ENCODE measurements around the gene GRK2. TPM values are rescaled to one million over a fixed set of nuclear protein-coding genes. Genes with fewer than 3 reads are reported as not detected.

GRK2 gene
- total and polyA plus RNA-seq, 2 of the 13 experiments (the other 11 are each of a cell fraction or from before 2014, with no cell fraction given), result 31.3 to 42.4 TPM

- TF ChIP-seq ATF6 (CRISPR knock-in tag; conservative IDR thresholded peaks at IDR 0.05) (no peak), NBN (conservative IDR thresholded peaks at IDR 0.05) (no peak), PAF1 (CRISPR knock-in tag; IDR thresholded peaks at IDR 0.05) (no peak), RBM39 (IDR thresholded peaks at IDR 0.05; ENCODE audit: low read depth, low read length, poor library complexity, severe bottlenecking) (no peak), ZNF335 (CRISPR knock-in tag; IDR thresholded peaks at IDR 0.05) (no peak), SMAD1 (CRISPR knock-in tag; IDR thresholded peaks at IDR 0.05; ENCODE audit: borderline replicate concordance, low read depth) (no peak), ZNF670 (CRISPR knock-in tag; IDR thresholded peaks at IDR 0.05; ENCODE audit: borderline replicate concordance) (no peak), POGZ (CRISPR knock-in tag; IDR thresholded peaks at IDR 0.05) (no peak), ZNF281 (CRISPR knock-in tag; IDR thresholded peaks at IDR 0.05; ENCODE audit: borderline replicate concordance) (no peak), RBFOX2 (IDR thresholded peaks at IDR 0.05; ENCODE audit: low read depth, low read length) (no peak), ZNF746 (CRISPR knock-in tag; IDR thresholded peaks at IDR 0.05) (no peak), FOXM1 (CRISPR knock-in tag; IDR thresholded peaks at IDR 0.05) (no peak), ARNT2 (CRISPR knock-in tag; IDR thresholded peaks at IDR 0.05; ENCODE audit: low read depth) (no peak; the same call in 1 of the 2 replicates), ZFP37 (CRISPR knock-in tag; IDR thresholded peaks at IDR 0.05; ENCODE audit: borderline replicate concordance) (no peak), REPIN1 (CRISPR knock-in tag; IDR thresholded peaks at IDR 0.05; ENCODE audit: borderline replicate concordance, low read depth) (no peak), ZNF780A (CRISPR knock-in tag; IDR thresholded peaks at IDR 0.05) (no peak)
- TF ChIP-seq, protein P1, sequence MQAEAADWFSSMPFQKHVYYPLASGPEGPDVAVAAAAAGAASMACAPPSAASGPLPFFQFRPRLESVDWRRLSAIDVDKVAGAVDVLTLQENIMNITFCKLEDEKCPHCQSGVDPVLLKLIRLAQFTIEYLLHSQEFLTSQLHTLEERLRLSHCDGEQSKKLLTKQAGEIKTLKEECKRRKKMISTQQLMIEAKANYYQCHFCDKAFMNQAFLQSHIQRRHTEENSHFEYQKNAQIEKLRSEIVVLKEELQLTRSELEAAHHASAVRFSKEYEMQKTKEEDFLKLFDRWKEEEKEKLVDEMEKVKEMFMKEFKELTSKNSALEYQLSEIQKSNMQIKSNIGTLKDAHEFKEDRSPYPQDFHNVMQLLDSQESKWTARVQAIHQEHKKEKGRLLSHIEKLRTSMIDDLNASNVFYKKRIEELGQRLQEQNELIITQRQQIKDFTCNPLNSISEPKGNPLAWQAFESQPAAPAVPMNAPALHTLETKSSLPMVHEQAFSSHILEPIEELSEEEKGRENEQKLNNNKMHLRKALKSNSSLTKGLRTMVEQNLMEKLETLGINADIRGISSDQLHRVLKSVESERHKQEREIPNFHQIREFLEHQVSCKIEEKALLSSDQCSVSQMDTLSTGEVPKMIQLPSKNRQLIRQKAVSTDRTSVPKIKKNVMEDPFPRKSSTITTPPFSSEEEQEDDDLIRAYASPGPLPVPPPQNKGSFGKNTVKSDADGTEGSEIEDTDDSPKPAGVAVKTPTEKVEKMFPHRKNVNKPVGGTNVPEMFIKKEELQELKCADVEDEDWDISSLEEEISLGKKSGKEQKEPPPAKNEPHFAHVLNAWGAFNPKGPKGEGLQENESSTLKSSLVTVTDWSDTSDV (CRISPR knock-in tag; IDR thresholded peaks at IDR 0.05), result no peak
- TF ChIP-seq, protein P2, sequence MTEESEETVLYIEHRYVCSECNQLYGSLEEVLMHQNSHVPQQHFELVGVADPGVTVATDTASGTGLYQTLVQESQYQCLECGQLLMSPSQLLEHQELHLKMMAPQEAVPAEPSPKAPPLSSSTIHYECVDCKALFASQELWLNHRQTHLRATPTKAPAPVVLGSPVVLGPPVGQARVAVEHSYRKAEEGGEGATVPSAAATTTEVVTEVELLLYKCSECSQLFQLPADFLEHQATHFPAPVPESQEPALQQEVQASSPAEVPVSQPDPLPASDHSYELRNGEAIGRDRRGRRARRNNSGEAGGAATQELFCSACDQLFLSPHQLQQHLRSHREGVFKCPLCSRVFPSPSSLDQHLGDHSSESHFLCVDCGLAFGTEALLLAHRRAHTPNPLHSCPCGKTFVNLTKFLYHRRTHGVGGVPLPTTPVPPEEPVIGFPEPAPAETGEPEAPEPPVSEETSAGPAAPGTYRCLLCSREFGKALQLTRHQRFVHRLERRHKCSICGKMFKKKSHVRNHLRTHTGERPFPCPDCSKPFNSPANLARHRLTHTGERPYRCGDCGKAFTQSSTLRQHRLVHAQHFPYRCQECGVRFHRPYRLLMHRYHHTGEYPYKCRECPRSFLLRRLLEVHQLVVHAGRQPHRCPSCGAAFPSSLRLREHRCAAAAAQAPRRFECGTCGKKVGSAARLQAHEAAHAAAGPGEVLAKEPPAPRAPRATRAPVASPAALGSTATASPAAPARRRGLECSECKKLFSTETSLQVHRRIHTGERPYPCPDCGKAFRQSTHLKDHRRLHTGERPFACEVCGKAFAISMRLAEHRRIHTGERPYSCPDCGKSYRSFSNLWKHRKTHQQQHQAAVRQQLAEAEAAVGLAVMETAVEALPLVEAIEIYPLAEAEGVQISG (CRISPR knock-in tag; IDR thresholded peaks at IDR 0.05), result peak; percentile 21; the same call in 1 of the 2 replicates
Measured at GRCh38 chr11:67267188-67268080, 1.2 kb downstream of the GRK2 start (continued).

All from HepG2 (cell line).